Measurements from ENCODE around the gene CYP20A1.
"Not testable (repeated sequence)": the region's sequence is repeated elsewhere in the genome, so short reads cannot be mapped to it uniquely, and the experiment has no call there.

The CYP20A1 gene

GRCh38 chr2:203282101-203282500 lies 43.3 kb downstream of the CYP20A1 start:
- no peak for DNase-seq (ENCODE audit: low spot score)

- DNase-seq (ENCODE audit: low spot score) = no peak
These were observed 47.7 kb downstream of the CYP20A1 start for GRCh38 chr2:203286532-203286931.

- DNase-seq (ENCODE audit: low spot score) = no peak
These were observed 62.8 kb downstream of the CYP20A1 start for GRCh38 chr2:203301667-203302066.

- not testable (repeated sequence) for DNase-seq (ENCODE audit: low spot score)
These were observed 63.8 kb downstream of the CYP20A1 start for GRCh38 chr2:203302586-203302985.

GRCh38 chr2:203310688-203311436 lies 72.0 kb downstream of the CYP20A1 start:
- DNase-seq (ENCODE audit: low spot score) = no peak

GRCh38 chr2:203326356-203326755 lies 87.5 kb downstream of the CYP20A1 start:
- no peak for DNase-seq (ENCODE audit: low spot score)

- no peak for DNase-seq (ENCODE audit: low spot score)
These were observed 88.7 kb downstream of the CYP20A1 start for GRCh38 chr2:203327582-203327900.

GRCh38 chr2:203327901-203328759 lies 89.3 kb downstream of the CYP20A1 start, which contains the start of gene ABI2:
Gene ABI2, plus strand, starts transcription at chr2:203328394. Its CDS starts 121 bp downstream, at chr2:203328515.
- DNase-seq (ENCODE audit: low spot score) = peak; percentile 60

GRCh38 chr2:203328760-203329540 lies 90.1 kb downstream of the CYP20A1 start:
- peak; percentile 53 for DNase-seq (ENCODE audit: low spot score)

- DNase-seq (ENCODE audit: low spot score) = no peak
These were observed 91.6 kb downstream of the CYP20A1 start for GRCh38 chr2:203330434-203330833.

GRCh38 chr2:203338322-203338721 lies 99.5 kb downstream of the CYP20A1 start:
- no peak for DNase-seq (ENCODE audit: low spot score)

GRCh38 chr2:203340791-203341487 lies 102.1 kb downstream of the CYP20A1 start:
- DNase-seq (ENCODE audit: low spot score) = no peak

- no peak for DNase-seq (ENCODE audit: low spot score)
These were observed 103.0 kb downstream of the CYP20A1 start for GRCh38 chr2:203341741-203342310.

- not testable (repeated sequence) for DNase-seq (ENCODE audit: low spot score)
These were observed 103.6 kb downstream of the CYP20A1 start for GRCh38 chr2:203342374-203342773.

GRCh38 chr2:203344667-203345066 lies 105.8 kb downstream of the CYP20A1 start:
- DNase-seq (ENCODE audit: low spot score) = no peak

- no peak for DNase-seq (ENCODE audit: low spot score)
These were observed 107.8 kb downstream of the CYP20A1 start for GRCh38 chr2:203346612-203347011.

GRCh38 chr2:203347375-203347774 lies 108.6 kb downstream of the CYP20A1 start:
- no peak for DNase-seq (ENCODE audit: low spot score)

GRCh38 chr2:203352604-203353255 lies 113.9 kb downstream of the CYP20A1 start:
- no peak for DNase-seq (ENCODE audit: low spot score)

GRCh38 chr2:203354966-203355365 lies 116.1 kb downstream of the CYP20A1 start:
- DNase-seq (ENCODE audit: low spot score) = no peak

All from NAMALWA (cell line).